ENCODE measurements around the gene PRKAG2.

GRCh38 chr7:151813445-151813844 lies 63.5 kb downstream of the PRKAG2 start:
- TF ChIP-seq POLR2A (IDR thresholded peaks at IDR 0.05; ENCODE audit: low read depth, low read length): no peak
- TF ChIP-seq POLR2AphosphoS5 (IDR thresholded peaks at IDR 0.05; ENCODE audit: low read depth, low read length): no peak
- TF ChIP-seq SPI1 (IDR thresholded peaks at IDR 0.05; ENCODE audit: low read depth, low read length): no peak
- TF ChIP-seq TAF1 (IDR thresholded peaks at IDR 0.05; ENCODE audit: low read depth, low read length): no peak
- no peak for TF ChIP-seq POU2F2 (IDR thresholded peaks at IDR 0.05; ENCODE audit: low read depth, low read length)

All from GM12891 (cell line).